HCT116 (cell line): Measurements from ENCODE around the gene THSD7A.

Experiments used
- CTCF ChIP-seq, 3 experiments: fragments of 200-600 bp in 1 of 3; sonication (generic) in 1 of 3; IDR thresholded peaks in 2 of 3; conservative IDR thresholded peaks in 1 of 3; 2 replicates each; pipeline ENCODE4 v1.5.1; 2012 to 2017; ENCODE audit warnings: low read depth in 2 of 3, low read length in 2 of 3, antibody characterized with exemption in 1 of 3, borderline replicate concordance in 1 of 3, control low read depth in 1 of 3, mild to moderate bottlenecking in 1 of 3, mixed read lengths in 1 of 3, mixed run types in 1 of 3, moderate library complexity in 1 of 3; ENCODE audit not compliant: insufficient read depth in 1 of 3
- POLR2A ChIP-seq: IDR thresholded peaks from 2 replicates; pipeline ENCODE4 v1.7.0; 2011; ENCODE audit warnings: borderline replicate concordance; ENCODE audit not compliant: insufficient read depth, insufficient read length; ENCODE audit errors: extremely low read depth
- RAD21 ChIP-seq: IDR thresholded peaks from 2 replicates; pipeline ENCODE4 v1.6.1; 2012; ENCODE audit warnings: low read depth, mild to moderate bottlenecking
- REST ChIP-seq: IDR thresholded peaks from 2 replicates; pipeline ENCODE4 v1.6.1; 2012; ENCODE audit warnings: low read depth

- TF ChIP-seq REST (no peak), POLR2A (no peak), CTCF (IDR thresholded peaks at IDR 0.05 in 2 of 3, conservative IDR thresholded peaks at IDR 0.05 in 1 of 3; ENCODE audit: borderline replicate concordance in 1 of 3, insufficient read depth in 1 of 3, low read depth in 2 of 3, low read length in 2 of 3) (no peak), RAD21 (no peak)
Observed at GRCh38 chr7:11819271-11819670, 12.7 kb downstream of the THSD7A start.
